Cardiac fibroblast (primary cell): ENCODE data around the gene CELSR1.

ENCODE experiments used
- DNase-seq, 2 donors: peaks; one replicate each; pipeline versions ENCODE4 v3.0.0 to v3.0.0-alpha.2; 2010; ENCODE audit warnings: low read depth in 2 of 2
- H3K4me3 ChIP-seq, 2 donors: replicated peaks in 1 of 2; 1 replicate in 1 of 2; 2 replicates in 1 of 2; pipeline ENCODE4 v1.5.1; 2011; ENCODE audit warnings: low read depth in 2 of 2, low read length in 2 of 2, mild to moderate bottlenecking in 2 of 2, moderate library complexity in 1 of 2
- TF ChIP-seq, protein P1 (sequence below): IDR thresholded peaks from one replicate; pipeline ENCODE4 v1.5.1; 2011; ENCODE audit warnings: low read depth, mild to moderate bottlenecking, low read length, inconsistent platforms

The CELSR1 gene

DNA sequence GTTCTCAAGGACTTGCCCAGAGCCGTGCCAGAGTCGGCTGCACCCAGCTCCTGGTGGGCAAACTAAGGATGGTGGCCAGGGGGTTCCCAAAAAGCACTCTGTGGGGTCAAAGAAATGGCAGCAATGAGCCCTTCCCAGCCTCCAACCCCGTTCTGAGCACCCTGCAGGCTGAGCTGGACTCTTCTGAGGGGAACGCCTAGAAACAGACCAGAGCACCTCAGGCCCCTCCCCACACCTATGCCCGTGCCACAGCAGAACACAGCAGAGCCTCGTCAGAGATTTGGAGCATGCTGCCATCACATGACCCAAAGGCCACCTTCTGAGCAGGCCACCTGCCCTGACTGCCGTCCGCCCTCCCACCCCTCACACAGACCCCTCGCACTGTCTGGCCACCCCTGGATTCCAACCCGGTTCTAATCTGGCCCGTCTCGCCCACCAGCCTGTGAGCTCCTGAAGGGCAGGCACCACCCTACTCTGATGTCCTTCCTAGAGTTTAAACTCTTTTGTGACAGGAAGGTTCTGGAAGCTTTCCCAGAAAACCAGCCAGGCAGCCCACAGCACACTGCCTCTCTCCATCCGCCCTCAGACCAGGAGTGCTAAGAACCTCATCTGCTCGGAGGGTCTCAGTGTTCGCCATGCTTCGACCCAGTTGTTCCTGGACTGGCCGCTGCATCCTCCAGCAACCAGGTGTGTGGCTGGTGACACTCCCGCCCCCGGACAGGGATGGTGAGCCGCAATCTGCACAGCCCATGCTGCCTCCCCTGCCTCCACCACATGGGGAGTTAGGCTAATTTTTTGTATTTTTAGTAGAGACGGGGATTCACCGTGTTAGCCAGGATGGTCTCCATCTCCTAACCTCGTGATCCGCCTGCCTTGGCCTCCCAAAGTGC lies 97.6 kb downstream of the CELSR1 start:
- no peak overlapping the region for H3K4me3 ChIP-seq
- TF ChIP-seq, protein P1, sequence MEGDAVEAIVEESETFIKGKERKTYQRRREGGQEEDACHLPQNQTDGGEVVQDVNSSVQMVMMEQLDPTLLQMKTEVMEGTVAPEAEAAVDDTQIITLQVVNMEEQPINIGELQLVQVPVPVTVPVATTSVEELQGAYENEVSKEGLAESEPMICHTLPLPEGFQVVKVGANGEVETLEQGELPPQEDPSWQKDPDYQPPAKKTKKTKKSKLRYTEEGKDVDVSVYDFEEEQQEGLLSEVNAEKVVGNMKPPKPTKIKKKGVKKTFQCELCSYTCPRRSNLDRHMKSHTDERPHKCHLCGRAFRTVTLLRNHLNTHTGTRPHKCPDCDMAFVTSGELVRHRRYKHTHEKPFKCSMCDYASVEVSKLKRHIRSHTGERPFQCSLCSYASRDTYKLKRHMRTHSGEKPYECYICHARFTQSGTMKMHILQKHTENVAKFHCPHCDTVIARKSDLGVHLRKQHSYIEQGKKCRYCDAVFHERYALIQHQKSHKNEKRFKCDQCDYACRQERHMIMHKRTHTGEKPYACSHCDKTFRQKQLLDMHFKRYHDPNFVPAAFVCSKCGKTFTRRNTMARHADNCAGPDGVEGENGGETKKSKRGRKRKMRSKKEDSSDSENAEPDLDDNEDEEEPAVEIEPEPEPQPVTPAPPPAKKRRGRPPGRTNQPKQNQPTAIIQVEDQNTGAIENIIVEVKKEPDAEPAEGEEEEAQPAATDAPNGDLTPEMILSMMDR, result no peak
- DNase-seq, result no peak

DNA sequence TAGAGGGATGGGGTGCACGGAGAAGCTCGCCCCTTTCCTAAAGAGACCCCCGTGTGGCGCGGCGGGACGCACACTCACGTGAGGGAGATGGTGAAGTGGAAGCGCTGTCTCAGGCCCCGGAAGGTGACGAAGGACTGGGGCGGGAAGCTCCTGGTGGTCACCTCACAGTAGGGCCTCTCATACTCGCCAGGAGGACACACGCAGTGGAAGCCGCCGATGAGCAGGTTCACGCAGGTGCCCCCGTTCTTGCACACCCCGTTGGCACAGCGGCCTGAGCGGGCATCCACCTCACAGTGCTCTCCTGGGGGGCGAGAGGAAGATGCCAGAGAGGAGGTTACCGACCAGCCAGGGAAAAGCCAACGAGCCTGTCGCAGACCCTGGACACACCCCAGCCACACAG lies 98.3 kb downstream of the CELSR1 start:
- TF ChIP-seq, protein P1, result no peak
- no peak for DNase-seq
- H3K4me3 ChIP-seq, result no peak overlapping the region

DNA sequence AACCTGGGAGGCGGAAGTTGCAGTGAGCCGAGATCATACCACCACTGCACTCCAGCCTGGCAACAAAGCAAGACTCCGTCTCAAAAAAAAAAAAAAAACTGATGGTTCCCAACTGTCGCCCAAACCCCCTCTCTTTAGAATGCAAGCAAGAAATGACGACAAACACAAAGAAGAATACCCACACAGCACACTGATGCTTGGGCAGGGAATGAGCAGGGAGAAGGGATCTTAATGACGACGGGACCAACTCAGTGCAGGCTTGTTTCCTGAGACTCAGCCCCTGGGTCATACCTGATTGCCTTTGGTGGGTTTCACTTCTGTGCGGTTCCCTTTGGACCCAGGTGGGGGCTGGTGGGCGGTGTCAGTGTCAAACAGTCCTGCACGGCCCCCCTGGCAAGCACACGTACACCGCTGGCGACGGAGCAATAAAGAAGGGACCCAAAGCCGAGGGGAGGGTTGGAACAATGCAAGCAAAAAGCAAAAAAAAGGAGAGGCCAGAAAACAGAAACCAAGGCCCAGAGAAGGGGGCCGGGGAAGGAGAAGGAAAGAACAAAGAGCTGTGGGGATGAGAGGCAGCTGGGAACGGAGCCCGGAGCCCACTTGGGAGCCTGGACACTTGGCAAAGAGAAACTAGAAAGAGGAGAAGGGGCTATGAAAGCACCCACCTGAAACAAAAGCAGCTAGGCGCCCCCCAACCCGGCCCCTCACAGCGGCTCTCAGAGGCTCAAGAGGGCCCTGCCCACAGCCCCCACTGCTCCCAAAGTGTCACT lies 99.6 kb downstream of the CELSR1 start:
- DNase-seq, result no peak
- TF ChIP-seq, protein P1, result no peak
- H3K4me3 ChIP-seq, result no peak overlapping the region

DNA sequence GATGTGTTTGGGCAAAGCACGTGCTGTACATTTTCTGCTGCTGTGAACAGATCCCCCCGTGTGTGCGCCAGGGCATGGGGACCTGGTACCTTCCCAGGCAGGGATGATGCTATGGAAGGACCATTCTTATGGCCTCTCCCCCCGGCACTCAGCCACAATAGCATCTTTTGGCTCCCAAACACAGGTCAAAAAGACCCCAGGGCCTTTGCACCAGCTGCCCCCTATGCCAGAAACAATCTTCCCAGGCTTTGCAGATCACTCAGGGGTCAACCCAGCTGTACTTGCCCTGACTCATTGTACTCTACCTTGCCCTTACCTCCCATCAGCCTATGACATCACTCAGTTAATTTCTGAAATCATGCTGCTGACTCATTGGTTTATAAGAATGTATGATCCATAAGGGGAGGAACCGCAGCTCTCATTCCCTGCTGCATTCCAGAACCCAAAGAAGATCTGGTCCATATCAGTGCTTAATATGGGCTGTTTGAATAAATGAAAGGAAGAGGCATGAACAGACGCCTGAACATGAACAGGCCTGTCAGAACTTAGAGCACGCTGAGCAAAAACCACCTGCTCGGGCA lies 100.7 kb downstream of the CELSR1 start:
- H3K4me3 ChIP-seq, result no peak overlapping the region
- DNase-seq, result peak in 1 of 2 donors; percentile 34

DNA sequence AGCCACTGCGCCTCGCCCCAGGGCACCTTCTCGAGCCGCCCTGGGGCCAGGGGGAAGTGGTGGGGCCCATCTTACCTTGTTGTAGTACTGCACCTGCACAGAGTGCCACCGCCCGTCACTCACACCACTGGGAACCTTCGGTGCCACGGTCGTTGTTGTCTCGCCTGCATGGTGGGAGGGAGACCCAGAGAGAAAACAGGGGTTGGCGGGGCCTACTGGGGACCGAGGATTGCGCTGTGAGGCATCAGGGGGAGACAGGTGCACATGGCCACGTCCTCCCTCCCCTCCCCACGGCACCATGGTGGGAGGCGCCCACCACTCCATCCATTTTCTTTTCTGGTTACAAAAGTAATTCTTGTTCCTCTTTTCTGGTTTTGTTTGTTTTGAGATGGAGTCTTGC lies 104.1 kb downstream of the CELSR1 start:
- H3K4me3 ChIP-seq, result no peak overlapping the region
- DNase-seq, result no peak
- TF ChIP-seq, protein P1, result no peak

More for the DNA sequence above, 100.7 kb downstream of the CELSR1 start:
- TF ChIP-seq, protein P1, result no peak

DNA sequence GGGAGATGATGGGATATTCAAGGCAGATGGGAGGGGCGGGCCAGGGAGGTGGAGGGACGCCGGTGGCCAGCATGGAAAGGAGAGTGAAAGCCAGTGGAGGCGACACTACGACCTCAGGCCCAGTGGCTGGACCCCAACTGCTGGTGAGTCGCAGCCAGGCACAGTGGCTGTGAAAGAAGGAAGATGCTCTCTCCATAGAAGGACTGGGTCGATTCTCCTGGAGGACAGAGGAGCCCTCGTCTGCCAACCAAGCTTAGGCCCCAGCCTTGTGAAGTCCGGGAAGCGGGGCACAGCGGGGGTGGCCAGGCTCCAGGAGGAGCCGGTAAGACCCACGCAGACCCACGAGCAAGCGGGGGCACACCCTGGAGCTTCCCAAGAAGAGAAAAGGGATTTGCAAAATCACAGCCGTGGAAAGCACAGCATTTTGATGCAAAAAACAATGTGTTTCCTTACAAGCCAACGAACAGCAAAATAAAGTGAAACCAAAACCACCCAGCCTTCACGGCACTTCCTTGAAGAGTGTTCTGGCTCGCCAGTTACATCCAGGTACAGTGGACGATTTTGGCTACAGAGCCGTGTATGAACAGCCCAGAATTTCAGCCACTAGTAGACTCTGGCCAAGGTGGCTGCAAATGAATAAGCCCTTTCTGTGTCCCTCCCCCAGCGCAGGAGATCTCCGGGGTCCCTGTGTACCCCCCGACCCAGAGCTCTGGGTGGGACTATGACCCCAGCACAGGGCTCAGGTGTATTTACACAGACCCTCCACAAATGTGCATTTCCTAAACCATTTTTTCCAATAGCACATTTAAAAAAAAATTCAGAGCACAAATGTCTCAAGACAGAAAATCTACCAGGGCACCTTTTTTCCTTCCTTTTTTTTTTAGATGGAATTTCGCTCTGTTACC lies 105.0 kb downstream of the CELSR1 start:
- no peak overlapping the region for H3K4me3 ChIP-seq
- TF ChIP-seq, protein P1, result no peak
- DNase-seq, result no peak
